Large intestine (tissue), 3 donors: ENCODE results near the gene RNF217. TPM values are rescaled to one million over a fixed set of nuclear protein-coding genes. Genes with fewer than 3 reads are reported as not detected.
"Not testable (repeated sequence)": the region's sequence is repeated elsewhere in the genome, so short reads cannot be mapped to it uniquely, and the experiment has no call there.

Experiments
- DNase-seq, 2 donors: peaks; one replicate each; pipeline versions ENCODE4 v3.0.0 to v3.0.0-alpha.2; 2013
- H3K27ac ChIP-seq: one replicate; pipeline ENCODE4 v1.5.1; 2013; ENCODE audit warnings: low read length
- H3K27me3 ChIP-seq: 2 replicates; pipeline ENCODE4 v1.6.1; 2013; ENCODE audit warnings: low read length; ENCODE audit not compliant: control insufficient read depth, insufficient read depth
- H3K36me3 ChIP-seq: 2 replicates; pipeline ENCODE4 v1.6.1; 2013; ENCODE audit warnings: low read length; ENCODE audit not compliant: control insufficient read depth, insufficient read depth
- H3K4me1 ChIP-seq: one replicate; pipeline ENCODE4 v1.6.1; 2013; ENCODE audit warnings: low read length; ENCODE audit not compliant: control insufficient read depth, insufficient read depth
- H3K4me3 ChIP-seq: one replicate; pipeline ENCODE4 v1.5.1; 2013; ENCODE audit warnings: low read length
- H3K9me3 ChIP-seq: one replicate; pipeline ENCODE4 v1.6.1; 2013; ENCODE audit warnings: mild to moderate bottlenecking, low read depth, low read length, moderate library complexity; ENCODE audit not compliant: control insufficient read depth
- WGBS: methylation state at CpG from one replicate; pipeline ENCODE4 v1.1.5; 2013; ENCODE audit warnings: low lambda C conversion rate; ENCODE audit not compliant: insufficient coverage; 5-methylcytosine and 5-hydroxymethylcytosine counted together
- polyA plus RNA-seq: library from polyadenylated mRNA; unstranded; fragments of 120-200 nt; gene quantifications from one replicate; pipeline ENCODE4 v1.2.1, GENCODE V29; 2013

Gene RNF217
- polyA plus RNA-seq, 1 donor: 20.0 TPM

- Histone ChIP-seq H3K4me1 (no peaks in the 10 kb centered on the region), H3K36me3 (no peaks in the 10 kb centered on the region), H3K4me3 (no peak overlapping the region), H3K27ac (no peak overlapping the region), H3K27me3 (no peaks in the 10 kb centered on the region), H3K9me3 (no peaks in the 10 kb centered on the region)
- no peak for DNase-seq
- WGBS: no CpG with 5 or more reads among the region's 3 CpGs
Measured at GRCh38 chr6:125120054-125120590, 157.9 kb downstream of the RNF217 start.

GRCh38 chr6:125121894-125122293 is 159.7 kb downstream of the RNF217 start:
- WGBS: no CpG with 5 or more reads among the region's 1 CpG
- DNase-seq: no peak
- Histone ChIP-seq H3K36me3 (no peaks in the 10 kb centered on the region), H3K9me3 (peaks cover 6% of the 10 kb centered on the region), H3K4me1 (no peaks in the 10 kb centered on the region), H3K4me3 (no peak overlapping the region), H3K27ac (no peak overlapping the region), H3K27me3 (no peaks in the 10 kb centered on the region)

GRCh38 chr6:125123051-125123450 is 160.8 kb downstream of the RNF217 start:
- 83% methylated on average over 2 of the region's 3 CpGs for WGBS
- H3K4me3 ChIP-seq: no peak overlapping the region
- no peaks in the 10 kb centered on the region for H3K36me3 ChIP-seq
- no peak overlapping the region for H3K27ac ChIP-seq
- H3K27me3 ChIP-seq: no peaks in the 10 kb centered on the region
- H3K9me3 ChIP-seq: peaks cover 6% of the 10 kb centered on the region
- H3K4me1 ChIP-seq: no peaks in the 10 kb centered on the region
- DNase-seq: no peak

GRCh38 chr6:125123468-125124048 is 161.3 kb downstream of the RNF217 start:
- peaks cover 6% of the 10 kb centered on the region for H3K9me3 ChIP-seq
- no peaks in the 10 kb centered on the region for H3K27me3 ChIP-seq
- H3K36me3 ChIP-seq: no peaks in the 10 kb centered on the region
- no peaks in the 10 kb centered on the region for H3K4me1 ChIP-seq
- H3K4me3 ChIP-seq: no peak overlapping the region
- H3K27ac ChIP-seq: no peak overlapping the region
- WGBS: no CpG with 5 or more reads among the region's 8 CpGs
- no peak for DNase-seq

GRCh38 chr6:125124049-125124669 is 161.9 kb downstream of the RNF217 start:
- Histone ChIP-seq H3K27ac (no peak overlapping the region), H3K9me3 (peaks cover 6% of the 10 kb centered on the region)
- no CpG with 5 or more reads among the region's 6 CpGs for WGBS

GRCh38 chr6:125125856-125126255 is 163.6 kb downstream of the RNF217 start:
- H3K4me3 ChIP-seq, H3K4me1 ChIP-seq, H3K36me3 ChIP-seq, H3K27ac ChIP-seq, H3K27me3 ChIP-seq, H3K9me3 ChIP-seq, DNase-seq: not testable (repeated sequence)
- WGBS: no CpG with 5 or more reads among the region's 23 CpGs

More at GRCh38 chr6:125124049-125124669, 161.9 kb downstream of the RNF217 start:
- Histone ChIP-seq H3K4me3 (no peak overlapping the region), H3K4me1 (no peaks in the 10 kb centered on the region), H3K27me3 (no peaks in the 10 kb centered on the region), H3K36me3 (no peaks in the 10 kb centered on the region)
- no peak for DNase-seq

GRCh38 chr6:125129354-125129753 is 167.1 kb downstream of the RNF217 start:
- H3K9me3 ChIP-seq: peaks cover 6% of the 10 kb centered on the region
- no peaks in the 10 kb centered on the region for H3K36me3 ChIP-seq
- no peak for DNase-seq
- no peaks in the 10 kb centered on the region for H3K27me3 ChIP-seq
- H3K4me3 ChIP-seq: no peak overlapping the region
- no peak overlapping the region for H3K27ac ChIP-seq
- 73% methylated on average over 4 of the region's 4 CpGs for WGBS
- H3K4me1 ChIP-seq: no peaks in the 10 kb centered on the region

GRCh38 chr6:125132058-125132457 is 169.8 kb downstream of the RNF217 start:
- DNase-seq: no peak
- no peak overlapping the region for H3K4me3 ChIP-seq
- no peaks in the 10 kb centered on the region for H3K36me3 ChIP-seq
- no peak overlapping the region for H3K27ac ChIP-seq
- H3K4me1 ChIP-seq: no peaks in the 10 kb centered on the region
- no peaks in the 10 kb centered on the region for H3K9me3 ChIP-seq
- no CpG with 5 or more reads among the region's 1 CpG for WGBS
- no peaks in the 10 kb centered on the region for H3K27me3 ChIP-seq

- H3K27ac ChIP-seq: no peak overlapping the region
- no peaks in the 10 kb centered on the region for H3K9me3 ChIP-seq
- DNase-seq: no peak
- H3K27me3 ChIP-seq: no peaks in the 10 kb centered on the region
- no peaks in the 10 kb centered on the region for H3K4me1 ChIP-seq
- H3K36me3 ChIP-seq: no peaks in the 10 kb centered on the region
- no CpG with 5 or more reads among the region's 3 CpGs for WGBS
- no peak overlapping the region for H3K4me3 ChIP-seq
Measured at GRCh38 chr6:125136378-125136777, 174.1 kb downstream of the RNF217 start.

- Histone ChIP-seq H3K4me1 (no peaks in the 10 kb centered on the region), H3K9me3 (no peaks in the 10 kb centered on the region), H3K36me3 (no peaks in the 10 kb centered on the region), H3K27ac (no peak overlapping the region), H3K4me3 (no peak overlapping the region), H3K27me3 (no peaks in the 10 kb centered on the region)
- DNase-seq: no peak
- 100% methylated on average over 1 of the region's 2 CpGs for WGBS
Measured at GRCh38 chr6:125138083-125138482, 175.8 kb downstream of the RNF217 start.

GRCh38 chr6:125140808-125141207 is 178.6 kb downstream of the RNF217 start:
- no peak overlapping the region for H3K27ac ChIP-seq
- no peak for DNase-seq
- no peaks in the 10 kb centered on the region for H3K27me3 ChIP-seq
- no peaks in the 10 kb centered on the region for H3K9me3 ChIP-seq
- no peak overlapping the region for H3K4me3 ChIP-seq
- no peaks in the 10 kb centered on the region for H3K4me1 ChIP-seq
- H3K36me3 ChIP-seq: no peaks in the 10 kb centered on the region
